Esophagus squamous epithelium (tissue), 4 donors: ENCODE results near the gene NOPCHAP1.

Experiments used
- CTCF ChIP-seq, 6 experiments: fragments of 450-650 bp in 4 of 6; fragments of 200-600 bp in 2 of 6; sonication (generic) in 2 of 6; IDR thresholded peaks; one replicate each; pipeline ENCODE4 v1.5.1; 2016 to 2019; ENCODE audit warnings: antibody characterized with exemption in 6 of 6, mild to moderate bottlenecking in 4 of 6, moderate library complexity in 4 of 6
- POLR2A ChIP-seq, 4 donors: fragments of 450-650 bp; IDR thresholded peaks; one replicate each; pipeline ENCODE4 v1.6.1; 2017; ENCODE audit warnings: antibody characterized with exemption in 4 of 4, mild to moderate bottlenecking in 4 of 4, moderate library complexity in 3 of 4

- TF ChIP-seq CTCF (IDR thresholded peaks at IDR 0.05) (no peak), POLR2A (IDR thresholded peaks at IDR 0.05) (no peak)
Observed at GRCh38 chr12:104951759-104952509, 34.2 kb upstream of the NOPCHAP1 start.
